GM21367 (cell line): ENCODE measurements around the gene CORO2B.

Experiments
- ATAC-seq: cut with Tn5 transposase; IDR thresholded peaks from one replicate; pipeline ENCODE4 v1.9.1; 2021; ENCODE audit not compliant: unreplicated experiment

Gene CORO2B

GRCh38 chr15:68572309-68572708, 6.5 kb upstream of the CORO2B start:
- no peak for ATAC-seq

DNA sequence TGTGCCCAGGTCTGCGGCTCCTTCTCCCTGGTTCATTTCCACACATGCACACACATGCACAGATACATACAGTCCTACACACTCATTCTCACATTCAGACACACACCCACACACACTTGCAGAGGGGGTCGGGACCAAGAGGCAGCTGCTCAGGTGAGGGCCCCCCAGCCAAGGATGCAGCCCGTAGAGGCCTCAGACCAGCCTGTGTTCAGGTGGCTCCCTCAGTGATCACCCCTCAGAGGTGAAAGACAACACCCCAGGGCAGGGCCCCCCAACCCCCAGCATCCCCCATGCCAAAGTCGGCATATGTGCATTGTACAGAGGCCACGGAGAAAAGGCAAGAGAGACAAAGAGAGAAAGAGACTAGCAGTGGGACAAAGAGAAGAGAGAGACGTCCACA, 5.9 kb upstream of the CORO2B start:
- no peak for ATAC-seq

- no peak for ATAC-seq
These were observed 4.7 kb upstream of the CORO2B start for GRCh38 chr15:68574046-68574445.

DNA sequence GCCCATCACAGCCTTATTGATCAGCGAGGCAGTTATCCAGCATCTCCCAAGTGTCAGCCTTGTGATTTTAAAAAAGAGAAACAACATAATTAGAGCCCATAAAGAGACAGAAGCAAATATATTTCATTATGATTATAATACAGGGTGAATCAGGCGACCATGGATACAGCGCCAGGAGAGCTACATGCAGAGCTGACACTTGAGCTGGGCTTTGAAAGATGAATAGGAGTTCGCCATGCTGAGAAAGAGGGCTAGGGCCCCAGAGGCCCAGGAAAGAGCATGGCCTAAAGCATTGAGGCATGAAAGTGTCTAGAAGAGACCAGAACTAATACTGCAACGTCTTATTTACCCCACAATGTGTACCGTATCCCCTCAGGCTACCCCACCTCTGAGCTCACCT, 4.2 kb upstream of the CORO2B start:
- no peak for ATAC-seq

GRCh38 chr15:68576235-68576892, 2.4 kb upstream of the CORO2B start:
- ATAC-seq, result no peak

DNA sequence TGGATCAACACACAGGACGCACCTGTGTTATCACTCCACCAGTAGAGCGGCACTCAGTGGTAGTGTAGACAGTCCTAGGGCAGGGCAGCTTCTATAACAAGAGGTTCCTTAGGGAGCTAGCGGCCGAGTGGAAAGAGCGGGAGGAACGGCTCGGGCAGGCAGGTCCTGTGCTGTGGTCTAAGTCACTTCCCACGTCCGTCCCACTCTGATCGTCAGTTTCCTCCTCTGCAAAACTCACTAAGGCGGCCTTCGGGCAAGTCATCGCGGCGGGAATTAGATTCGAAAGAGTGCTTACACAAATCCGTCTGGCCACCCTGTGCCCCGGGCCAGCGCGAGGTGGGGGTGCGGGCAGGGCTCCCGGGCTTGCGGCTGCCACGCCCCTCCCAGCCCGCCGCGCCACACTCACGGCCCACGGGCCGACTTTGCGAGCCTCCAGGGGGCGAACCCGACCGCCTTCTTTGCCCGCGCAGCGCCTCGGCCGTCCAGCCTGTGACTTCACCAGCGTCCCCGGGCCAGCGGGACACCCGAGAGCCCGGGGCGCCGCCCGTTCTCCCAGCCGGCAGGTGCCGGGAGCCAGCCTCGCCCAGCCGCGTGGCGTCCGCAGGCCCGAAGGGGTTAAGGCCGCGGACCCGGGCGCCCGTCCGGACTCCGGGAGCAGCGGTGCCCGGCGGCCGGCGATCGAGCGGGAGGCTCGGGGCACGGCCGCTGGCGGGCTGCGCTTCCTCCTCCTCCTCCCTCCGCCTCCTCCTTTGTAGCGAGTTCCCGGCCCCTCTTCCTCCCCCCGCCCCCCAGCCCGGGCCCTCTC, 416 bp upstream of the CORO2B start:
- ATAC-seq, result no peak

DNA sequence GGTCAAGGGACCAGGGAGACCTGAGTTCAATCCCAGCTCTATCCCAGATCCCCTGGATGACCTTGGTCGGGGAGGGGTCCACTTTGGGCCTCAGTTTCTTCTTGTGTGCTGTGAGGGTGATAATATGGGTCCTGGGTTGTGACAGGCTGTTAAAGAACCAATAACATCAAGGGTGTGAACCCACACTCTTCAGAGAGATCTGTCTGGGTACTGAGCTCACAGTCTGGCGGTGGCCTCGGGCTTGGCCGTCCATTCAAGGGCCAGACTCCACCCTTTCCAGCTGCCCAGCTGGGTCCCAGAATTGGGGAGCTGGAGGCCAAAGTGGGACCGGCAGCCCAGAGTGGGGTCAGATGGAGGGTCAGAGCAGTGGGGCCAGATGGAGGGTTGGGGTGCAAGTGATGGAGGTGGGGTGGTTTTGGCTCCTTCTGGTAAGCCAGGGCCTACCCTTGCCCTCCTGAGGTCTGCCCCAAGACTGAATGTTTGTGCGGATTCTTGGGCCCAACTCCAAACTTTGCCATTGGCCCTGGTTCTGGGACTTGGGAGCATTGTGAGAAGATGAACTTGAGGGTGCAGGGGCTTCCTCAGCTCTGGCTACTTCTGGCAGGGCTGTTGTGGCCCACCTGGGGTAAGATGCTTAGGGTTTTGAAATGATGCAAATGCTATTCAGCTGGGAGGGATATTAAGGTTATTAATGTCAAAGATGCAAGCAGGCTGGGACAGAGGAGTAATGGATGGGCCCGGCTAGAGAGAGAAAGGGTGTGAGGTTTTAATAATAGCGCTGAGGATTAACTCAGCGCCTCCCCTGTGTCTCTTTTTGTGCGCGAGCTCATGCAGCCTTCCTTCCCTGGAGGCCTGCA, 1.5 kb downstream of the CORO2B start:
- no peak for ATAC-seq

GRCh38 chr15:68580883-68581155, 2.0 kb downstream of the CORO2B start:
- ATAC-seq, result no peak

DNA sequence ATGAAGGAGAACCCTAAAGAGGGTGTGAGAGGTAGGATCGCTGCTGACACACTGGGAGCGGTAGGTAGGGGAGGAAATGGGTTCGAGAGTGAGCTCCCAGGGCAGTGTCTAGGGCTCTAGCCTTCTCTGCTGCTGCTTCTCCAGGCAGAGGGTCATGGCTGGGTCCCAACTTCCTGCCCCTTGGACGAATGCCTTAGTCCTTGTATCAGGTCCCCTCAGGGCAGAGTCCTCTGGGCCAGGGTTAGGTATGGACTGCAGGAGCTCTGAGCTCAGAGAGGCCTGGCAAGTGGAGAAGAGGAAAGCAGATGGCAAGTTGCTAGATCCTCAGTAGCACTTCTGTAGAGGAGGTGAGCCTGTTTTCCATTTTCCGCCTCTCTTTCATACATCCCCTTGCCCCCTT, 2.9 kb downstream of the CORO2B start:
- no peak for ATAC-seq

GRCh38 chr15:68582236-68582635, 3.4 kb downstream of the CORO2B start:
- no peak for ATAC-seq

GRCh38 chr15:68582864-68583263, 4.1 kb downstream of the CORO2B start:
- ATAC-seq, result no peak

DNA sequence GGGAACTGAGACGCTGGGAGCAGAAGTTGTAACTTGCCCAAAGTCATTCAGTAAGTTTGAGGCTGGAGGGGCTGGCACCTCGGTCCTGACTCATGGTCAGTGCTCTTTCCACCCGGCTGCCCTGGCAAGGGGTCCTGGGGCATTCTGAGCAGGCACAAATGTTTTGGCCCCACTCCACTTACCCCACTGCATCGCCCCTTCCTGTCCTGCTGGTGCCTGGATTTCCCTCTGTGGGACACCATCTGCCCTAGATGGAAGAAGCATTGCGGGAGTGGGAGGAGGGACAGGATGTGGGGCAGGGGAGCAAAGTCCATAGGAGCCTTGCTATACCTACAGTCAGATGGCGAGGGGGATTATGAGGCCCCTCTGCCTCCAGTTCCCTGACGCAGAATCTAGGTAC, 4.5 kb downstream of the CORO2B start:
- no peak for ATAC-seq

- no peak for ATAC-seq
These were observed 5.4 kb downstream of the CORO2B start for GRCh38 chr15:68583936-68584755.

DNA sequence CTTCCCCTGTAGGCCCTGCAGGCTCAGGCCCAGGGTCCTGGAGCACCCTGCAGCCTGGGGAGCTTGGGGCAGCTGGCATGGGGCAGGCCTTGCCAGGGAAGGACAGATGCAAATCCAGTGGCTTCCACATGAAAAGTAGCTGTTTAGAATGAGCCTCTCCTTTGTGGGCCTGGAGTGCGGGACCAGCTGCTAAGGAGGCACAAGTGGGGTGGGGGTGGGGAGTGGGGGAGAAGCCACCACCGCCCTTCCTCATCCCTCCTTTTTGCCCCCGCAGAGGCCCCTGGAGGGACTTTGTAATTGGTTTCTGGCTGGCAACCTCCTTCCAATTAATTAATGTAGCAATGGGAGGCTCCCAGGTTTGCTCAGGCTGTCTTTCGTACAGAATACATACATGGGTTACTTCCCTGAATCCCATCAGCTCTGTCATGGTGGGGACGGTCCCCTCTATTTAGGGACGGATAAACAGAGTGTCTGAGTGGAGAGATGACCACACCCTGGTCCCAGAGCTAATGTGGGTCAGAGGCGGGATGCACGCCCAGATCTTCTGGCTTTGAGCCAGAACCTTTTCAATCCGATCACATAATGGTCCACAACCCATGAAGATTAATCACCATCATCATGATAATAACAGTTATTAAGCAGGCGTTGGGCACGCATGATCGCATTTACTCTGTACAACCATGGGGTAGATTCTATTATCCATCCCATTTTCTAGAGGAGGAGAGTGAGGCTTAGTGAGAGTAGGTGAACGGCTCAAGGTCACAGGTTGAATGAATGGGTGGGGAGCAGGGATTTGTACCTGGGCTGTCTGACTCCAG, 6.2 kb downstream of the CORO2B start:
- no peak for ATAC-seq

DNA sequence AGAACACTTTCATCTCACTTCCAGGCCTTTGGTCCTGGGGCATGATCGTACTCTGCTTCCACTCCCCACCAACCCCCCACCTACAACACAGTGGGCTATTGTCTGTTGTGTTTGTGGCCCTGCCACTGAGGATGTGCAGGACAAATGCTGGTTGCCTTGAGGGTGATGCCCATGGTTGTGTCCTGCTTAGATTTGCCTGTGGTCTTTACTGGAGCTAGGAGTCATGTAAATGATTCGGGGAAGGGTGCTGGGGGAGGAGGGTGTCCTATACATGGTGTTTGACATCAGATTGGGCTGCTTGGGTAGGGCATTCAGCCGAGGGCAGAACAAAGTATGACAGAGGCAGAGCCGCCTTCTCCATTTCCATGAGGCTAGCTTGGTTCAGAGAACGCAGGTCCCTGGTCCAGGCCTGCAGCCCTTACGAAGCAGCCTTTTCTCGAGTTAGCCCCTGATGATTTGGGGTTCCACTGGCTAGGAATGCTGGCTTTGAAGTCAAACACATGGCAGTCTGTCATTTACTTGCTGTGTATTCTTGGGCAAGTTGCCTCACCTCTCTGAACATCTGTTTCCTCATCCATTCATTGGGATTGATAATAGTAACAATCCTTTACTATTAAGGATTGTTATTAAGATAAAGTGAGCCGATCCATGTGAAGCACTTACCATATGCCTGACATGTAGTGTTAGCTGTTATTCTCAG, 6.9 kb downstream of the CORO2B start:
- ATAC-seq, result no peak

- ATAC-seq, result no peak
These were observed 7.6 kb downstream of the CORO2B start for GRCh38 chr15:68586274-68586961.

DNA sequence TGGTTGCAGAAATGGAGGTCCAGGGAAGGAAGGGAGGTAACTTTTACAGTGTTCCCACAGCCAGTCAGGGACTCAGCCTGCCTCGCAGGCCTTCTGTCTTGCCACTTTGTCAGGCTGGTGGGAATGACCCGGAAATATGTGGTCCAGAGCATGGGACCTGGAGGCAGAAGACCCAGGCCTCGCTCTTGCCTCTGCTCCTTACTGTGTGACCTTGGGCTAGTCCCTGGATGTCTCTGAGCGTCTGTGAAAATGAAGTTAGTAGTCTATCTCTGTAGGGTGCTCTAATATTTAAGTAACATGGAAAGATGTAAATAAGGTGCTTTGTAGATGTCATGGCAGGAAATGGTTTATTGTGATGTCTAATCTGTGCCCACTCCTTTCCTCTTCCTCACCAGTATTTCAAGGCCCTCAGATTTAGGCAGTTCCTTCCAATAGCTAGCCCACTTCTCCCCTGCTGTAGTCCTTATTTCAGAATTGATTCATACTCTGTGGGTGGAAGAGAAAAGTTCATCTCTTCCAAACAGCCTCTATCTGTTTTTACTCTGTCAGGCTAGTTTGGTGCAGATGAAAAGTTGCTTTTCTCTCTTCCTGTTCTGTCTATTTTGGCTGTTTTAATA, 9.1 kb downstream of the CORO2B start:
- no peak for ATAC-seq

DNA sequence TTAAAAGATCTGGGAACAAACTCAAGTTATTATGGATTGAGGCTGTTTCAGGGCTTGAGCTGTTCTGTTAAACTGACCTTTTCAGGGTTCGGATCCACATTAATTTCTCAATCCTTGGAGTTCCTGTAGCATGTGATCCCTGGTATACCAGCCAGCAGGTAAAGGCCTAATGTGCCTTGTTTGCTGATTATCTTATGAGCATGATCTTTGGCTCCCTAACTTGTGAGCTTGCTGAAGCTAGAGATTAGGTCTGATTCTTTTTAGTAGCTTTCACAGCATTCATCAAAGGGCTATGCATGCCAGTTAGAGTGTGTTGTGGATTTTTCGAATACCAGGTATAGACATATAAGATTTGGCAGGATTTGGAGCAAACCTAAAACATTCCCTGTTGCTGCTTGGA, 10.3 kb downstream of the CORO2B start:
- no peak for ATAC-seq
